Kasumi-1 (cell line): ENCODE data around the gene IQCM.
"Not testable (repeated sequence)": the region's sequence is repeated elsewhere in the genome, so short reads cannot be mapped to it uniquely, and the experiment has no call there.

Source experiments
- DNase-seq, 2 experiments: peaks; one replicate each; lab custom pipeline; 2025; lab: John Stamatoyannopoulos, UW

The IQCM gene

GRCh38 chr4:149465955-149466354, 349.7 kb downstream of the IQCM start:
- no peak for DNase-seq

- no peak for DNase-seq
Observed at GRCh38 chr4:149443537-149443936, 372.1 kb downstream of the IQCM start.

- DNase-seq: peak in 1 of 2 experiments; percentile 16
Observed at GRCh38 chr4:149441338-149441737, 374.3 kb downstream of the IQCM start.

- no peak for DNase-seq
Observed at GRCh38 chr4:149426461-149426860, 389.2 kb downstream of the IQCM start.

- DNase-seq: no peak
Observed at GRCh38 chr4:149409555-149409962, 406.1 kb downstream of the IQCM start.

- no peak for DNase-seq
Observed at GRCh38 chr4:149409146-149409545, 406.5 kb downstream of the IQCM start.

GRCh38 chr4:149404143-149404542, 411.5 kb downstream of the IQCM start:
- no peak for DNase-seq

- DNase-seq: no peak
Observed at GRCh38 chr4:149403081-149403480, 412.6 kb downstream of the IQCM start.

GRCh38 chr4:149398993-149399392, 416.6 kb downstream of the IQCM start:
- no peak for DNase-seq

- DNase-seq: peak; percentile 77 to 90
Observed at GRCh38 chr4:149370785-149371420, 444.7 kb downstream of the IQCM start.

GRCh38 chr4:149370002-149370401, 445.6 kb downstream of the IQCM start:
- DNase-seq: no peak

GRCh38 chr4:149353241-149353640, 462.4 kb downstream of the IQCM start:
- DNase-seq: no peak

GRCh38 chr4:149349541-149349940, 466.1 kb downstream of the IQCM start:
- no peak for DNase-seq

GRCh38 chr4:149347139-149347538, 468.5 kb downstream of the IQCM start:
- no peak for DNase-seq

- DNase-seq: no peak
Observed at GRCh38 chr4:149345424-149345823, 470.2 kb downstream of the IQCM start.

- no peak for DNase-seq
Observed at GRCh38 chr4:149344436-149344835, 471.2 kb downstream of the IQCM start.

- DNase-seq: no peak
Observed at GRCh38 chr4:149343614-149344013, 472.0 kb downstream of the IQCM start.

GRCh38 chr4:149341117-149341516, 474.5 kb downstream of the IQCM start:
- DNase-seq: not testable (repeated sequence)

- no peak for DNase-seq
Observed at GRCh38 chr4:149328161-149328560, 487.5 kb downstream of the IQCM start.

- peak in 1 of 2 experiments; percentile 29 for DNase-seq
Observed at GRCh38 chr4:149322203-149322602, 493.4 kb downstream of the IQCM start.

GRCh38 chr4:149321438-149321837, 494.2 kb downstream of the IQCM start:
- no peak for DNase-seq

- DNase-seq: no peak
Observed at GRCh38 chr4:149311076-149311475, 504.6 kb downstream of the IQCM start.

GRCh38 chr4:149306537-149306936, 509.1 kb downstream of the IQCM start:
- no peak for DNase-seq
